ENCODE data around the gene TCF12.

DNA sequence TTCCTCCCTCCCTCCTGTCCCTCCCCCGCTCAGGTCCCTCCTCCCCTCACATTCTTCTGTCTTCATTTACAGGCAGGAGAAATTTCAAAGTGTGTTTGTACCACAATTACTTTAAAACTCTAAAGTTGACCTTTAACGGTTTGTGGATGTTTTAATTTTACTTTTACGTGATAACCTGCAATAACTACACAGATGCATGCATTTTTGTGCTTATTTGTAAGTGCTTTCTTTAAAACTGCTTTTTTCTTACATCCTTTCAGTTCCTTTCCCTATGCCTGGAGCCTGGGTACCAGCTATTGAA, 406.1 kb downstream of the TCF12 start:
- TF ChIP-seq YY1 (IDR thresholded peaks at IDR 0.05; ENCODE audit: insufficient read depth, insufficient read length) (no peak), SUZ12 (IDR thresholded peaks at IDR 0.05; ENCODE audit: extremely low read depth, insufficient read depth, insufficient read length) (no peak), ZNF274 (IDR thresholded peaks at IDR 0.05; ENCODE audit: low read depth, low read length) (no peak)
